ENCODE measurements around the gene ABHD4. TPM values are rescaled to one million over a fixed set of nuclear protein-coding genes. Genes with fewer than 3 reads are reported as not detected.

ABHD4 gene
- total and polyA plus RNA-seq, 2 experiments from 2014 or later: 39.1 to 40.0 TPM

- TF ChIP-seq ZNF462 (CRISPR knock-in tag; IDR thresholded peaks at IDR 0.05): no peak
- TF ChIP-seq EZH2 (IDR thresholded peaks at IDR 0.05; ENCODE audit: low read depth, unreplicated experiment): no peak
These were observed 33.6 kb upstream of the ABHD4 start (continued) for GRCh38 chr14:22564463-22564862.

DNA sequence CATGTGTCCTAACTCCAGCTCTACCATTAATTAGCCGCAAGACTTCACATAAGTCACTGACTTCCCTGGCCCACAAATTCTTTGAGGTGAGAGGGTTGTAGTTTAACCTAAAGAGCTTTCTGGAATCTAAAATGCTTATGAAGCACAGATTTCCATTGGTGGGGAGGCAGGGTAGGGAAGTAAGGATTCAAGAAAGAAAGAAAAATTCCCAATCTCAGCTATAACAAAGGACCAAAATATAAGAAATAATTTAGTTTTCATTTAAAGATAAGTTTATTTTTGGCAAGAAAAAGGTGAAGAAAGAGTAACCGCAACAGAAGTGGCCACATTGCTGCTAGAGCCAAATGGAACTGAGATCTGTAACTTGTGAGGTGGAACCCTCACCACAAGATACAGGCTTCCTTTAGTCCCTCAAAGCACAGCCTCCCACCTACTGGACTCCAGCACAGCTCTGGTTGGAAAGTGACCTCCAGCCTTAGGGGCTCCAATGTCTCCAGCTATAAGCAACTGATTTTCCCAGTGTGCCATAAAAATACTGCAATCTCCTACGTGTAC, 32.6 kb upstream of the ABHD4 start:
- Histone ChIP-seq H3K4me2 (no peak overlapping the region), H3F3A (replicated peaks; ENCODE audit: low read depth) (no peaks in the 10 kb centered on the region), H3K27me3 (ENCODE audit: insufficient read depth) (no peaks in the 10 kb centered on the region), H3K27ac (ENCODE audit: low read depth) (peak overlapping the region; percentile 23; the same call in 1 of the 2 replicates), H3K4me1 (ENCODE audit: insufficient read depth) (peaks cover 7% of the 10 kb centered on the region; the same call in 1 of the 2 replicates), H3K9me2 (ENCODE audit: insufficient read depth) (no peaks in the 10 kb centered on the region), H3K36me3 (ENCODE audit: insufficient read depth) (peaks cover 13% of the 10 kb centered on the region), H3K79me2 (replicated peaks; ENCODE audit: insufficient read depth) (peaks cover 42% of the 10 kb centered on the region), H4K20me1 (replicated peaks; ENCODE audit: insufficient read depth) (no peaks in the 10 kb centered on the region; the same call in 1 of the 2 replicates), H2AFZ (no peak overlapping the region), H3K4me3 (no peak overlapping the region)
- Mint-ChIP-seq H3K27ac (no peak overlapping the region), H3K27me3 (ENCODE audit: insufficient read depth, low read depth, poor library complexity) (peaks cover 3% of the 10 kb centered on the region), H3K4me1 (peaks cover 14% of the 10 kb centered on the region; the same call in 2 of the 3 replicates), H3K36me3 (ENCODE audit: low read depth) (peaks cover 28% of the 10 kb centered on the region), H3K4me3 (no peak overlapping the region), H3K9me3 (no peaks in the 10 kb centered on the region)
- DNase-seq (ENCODE audit: low spot score): no peak
- no peak for ATAC-seq
- TF ChIP-seq ETS1 (IDR thresholded peaks at IDR 0.05): no peak
- no peak for TF ChIP-seq STAT1 (IDR thresholded peaks at IDR 0.05; ENCODE audit: unreplicated experiment)
- no peak for TF ChIP-seq EZH2phosphoT487 (IDR thresholded peaks at IDR 0.05; ENCODE audit: unreplicated experiment)
- no peak for TF ChIP-seq JUNB (IDR thresholded peaks at IDR 0.05; ENCODE audit: unreplicated experiment)
- no peak for TF ChIP-seq NANOG (IDR thresholded peaks at IDR 0.05; ENCODE audit: borderline replicate concordance)
- no peak for TF ChIP-seq POLR2AphosphoS5 (IDR thresholded peaks at IDR 0.05; ENCODE audit: low read depth)
- TF ChIP-seq REST (IDR thresholded peaks at IDR 0.05; ENCODE audit: unreplicated experiment): no peak
- TF ChIP-seq ZNF114 (CRISPR knock-in tag; IDR thresholded peaks at IDR 0.05): no peak
- TF ChIP-seq EZH2 (IDR thresholded peaks at IDR 0.05; ENCODE audit: low read depth, unreplicated experiment): no peak
